HEK293 (cell line): Measurements from ENCODE around the gene RAPGEF5.

ENCODE experiments used
- CTCF ChIP-seq: fragments of 450-650 bp; formaldehyde crosslinking; IDR thresholded peaks from 2 replicates; pipeline ENCODE4 v1.5.1; 2016; ENCODE audit warnings: missing biosample characterization, missing genetic modification characterization
- ZIC2 ChIP-seq: fragments of 450-650 bp; formaldehyde crosslinking; IDR thresholded peaks from 2 replicates; pipeline ENCODE4 v1.5.1; 2016; ENCODE audit warnings: missing biosample characterization, missing genetic modification characterization

- TF ChIP-seq ZIC2 (tag by site-specific recombination) (no peak), CTCF (no peak)
Observed at GRCh38 chr7:22386206-22386858, 29.4 kb upstream of the RAPGEF5 start.
